Smooth muscle cell (in vitro differentiated cells): ENCODE results near the gene OIP5. TPM values are rescaled to one million over a fixed set of nuclear protein-coding genes. Genes with fewer than 3 reads are reported as not detected.

Experiments used
- DNase-seq: peaks from one replicate; lab custom pipeline; 2025; ENCODE audit not compliant: unreplicated experiment; lab: John Stamatoyannopoulos, UW
- H2AFZ ChIP-seq: fragments of 200-600 bp; sonication (generic); 2 replicates; pipeline ENCODE4 v1.6.0; 2016; ENCODE audit warnings: antibody characterized with exemption, low read depth, mild to moderate bottlenecking
- H3F3A ChIP-seq: fragments of 200-600 bp; sonication (generic); 2 replicates; pipeline ENCODE4 v1.6.0; 2017; ENCODE audit warnings: antibody characterized with exemption, low read depth
- H3K27ac ChIP-seq: fragments of 200-600 bp; sonication (generic); 2 replicates; pipeline ENCODE4 v1.5.1; 2016; ENCODE audit warnings: low read depth, mild to moderate bottlenecking
- H3K27me3 ChIP-seq: fragments of 200-600 bp; sonication (generic); 2 replicates; pipeline ENCODE4 v1.6.1; 2016; ENCODE audit warnings: low read depth, mild to moderate bottlenecking
- H3K36me3 ChIP-seq: fragments of 200-600 bp; sonication (generic); 2 replicates; pipeline ENCODE4 v1.5.1; 2016; ENCODE audit warnings: low read depth
- H3K4me1 ChIP-seq: fragments of 200-600 bp; sonication (generic); 2 replicates; pipeline ENCODE4 v1.5.1; 2016; ENCODE audit warnings: low read depth
- H3K4me2 ChIP-seq: fragments of 200-600 bp; sonication (generic); 2 replicates; pipeline ENCODE4 v1.6.0; 2016; ENCODE audit warnings: mild to moderate bottlenecking
- H3K4me3 ChIP-seq: fragments of 200-600 bp; sonication (generic); 2 replicates; pipeline ENCODE4 v1.5.1; 2016; ENCODE audit warnings: mild to moderate bottlenecking
- H3K79me2 ChIP-seq: fragments of 200-600 bp; sonication (generic); 2 replicates; pipeline ENCODE4 v1.6.0; 2016; ENCODE audit warnings: low read depth, mild to moderate bottlenecking
- H3K9ac ChIP-seq: fragments of 200-600 bp; sonication (generic); 2 replicates; pipeline ENCODE4 v1.6.0; 2016; ENCODE audit warnings: low read depth
- H3K9me3 ChIP-seq: fragments of 200-600 bp; sonication (generic); replicated peaks from 2 replicates; pipeline ENCODE4 v1.5.1; 2016; ENCODE audit warnings: low read depth
- H4K20me1 ChIP-seq: fragments of 200-600 bp; sonication (generic); 2 replicates; pipeline ENCODE4 v1.6.0; 2016; ENCODE audit warnings: low read depth
- WGBS: methylation state at CpG from one replicate; pipeline ENCODE4 v1.1.7; 2016; ENCODE audit warnings: low lambda C conversion rate; 5-methylcytosine and 5-hydroxymethylcytosine counted together
- polyA plus RNA-seq: library from polyadenylated mRNA; unstranded; fragments of >200 nt; fragmentation: Nextera tagmentation; extraction: Ambion mirVana; gene quantifications from 2 replicates; pipeline ENCODE4 v1.2.1, GENCODE V29; 2016
- total RNA-seq: library from RNA; depleted of rRNA; stranded (reverse); fragments of >200 nt; gene quantifications from 2 replicates; pipeline ENCODE4 v1.2.3, GENCODE V29; 2014
- TF ChIP-seq, protein P1 (sequence below): fragments of 200-600 bp; sonication (generic); IDR thresholded peaks from 2 replicates; pipeline ENCODE4 v1.5.1; 2017; ENCODE audit warnings: borderline replicate concordance, mild to moderate bottlenecking, antibody characterized with exemption; ENCODE audit not compliant: insufficient read depth, poor library complexity, severe bottlenecking

Gene OIP5
- total and polyA plus RNA-seq, 2 experiments from 2014 or later: 4.3 to 4.9 TPM

GRCh38 chr15:41354371-41354770, 22.0 kb upstream of the OIP5 start:
- H3K4me3 ChIP-seq: no peak overlapping the region
- no peaks in the 10 kb centered on the region for H3K4me1 ChIP-seq
- H3K9me3 ChIP-seq: no peaks in the 10 kb centered on the region
- H3K27ac ChIP-seq: no peak overlapping the region
- no peaks in the 10 kb centered on the region for H3K27me3 ChIP-seq
- no peak overlapping the region for H3K4me2 ChIP-seq
- no peak overlapping the region for H3K9ac ChIP-seq
- no peaks in the 10 kb centered on the region for H3K36me3 ChIP-seq
- no peaks in the 10 kb centered on the region for H3K79me2 ChIP-seq
- no peaks in the 10 kb centered on the region for H3F3A ChIP-seq
- TF ChIP-seq, protein P1, sequence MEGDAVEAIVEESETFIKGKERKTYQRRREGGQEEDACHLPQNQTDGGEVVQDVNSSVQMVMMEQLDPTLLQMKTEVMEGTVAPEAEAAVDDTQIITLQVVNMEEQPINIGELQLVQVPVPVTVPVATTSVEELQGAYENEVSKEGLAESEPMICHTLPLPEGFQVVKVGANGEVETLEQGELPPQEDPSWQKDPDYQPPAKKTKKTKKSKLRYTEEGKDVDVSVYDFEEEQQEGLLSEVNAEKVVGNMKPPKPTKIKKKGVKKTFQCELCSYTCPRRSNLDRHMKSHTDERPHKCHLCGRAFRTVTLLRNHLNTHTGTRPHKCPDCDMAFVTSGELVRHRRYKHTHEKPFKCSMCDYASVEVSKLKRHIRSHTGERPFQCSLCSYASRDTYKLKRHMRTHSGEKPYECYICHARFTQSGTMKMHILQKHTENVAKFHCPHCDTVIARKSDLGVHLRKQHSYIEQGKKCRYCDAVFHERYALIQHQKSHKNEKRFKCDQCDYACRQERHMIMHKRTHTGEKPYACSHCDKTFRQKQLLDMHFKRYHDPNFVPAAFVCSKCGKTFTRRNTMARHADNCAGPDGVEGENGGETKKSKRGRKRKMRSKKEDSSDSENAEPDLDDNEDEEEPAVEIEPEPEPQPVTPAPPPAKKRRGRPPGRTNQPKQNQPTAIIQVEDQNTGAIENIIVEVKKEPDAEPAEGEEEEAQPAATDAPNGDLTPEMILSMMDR: no peak
- H4K20me1 ChIP-seq: no peaks in the 10 kb centered on the region
- WGBS: over 99% methylated on average over 10 of the region's 10 CpGs
- H2AFZ ChIP-seq: no peak overlapping the region
- DNase-seq: no peak

- Histone ChIP-seq H3K4me1 (no peaks in the 10 kb centered on the region), H3K9me3 (no peaks in the 10 kb centered on the region), H3F3A (no peaks in the 10 kb centered on the region), H4K20me1 (no peaks in the 10 kb centered on the region), H3K27me3 (no peaks in the 10 kb centered on the region), H3K4me2 (no peak overlapping the region), H3K4me3 (no peak overlapping the region), H3K27ac (no peak overlapping the region), H3K36me3 (no peaks in the 10 kb centered on the region), H3K9ac (no peak overlapping the region), H3K79me2 (no peaks in the 10 kb centered on the region), H2AFZ (no peak overlapping the region)
- TF ChIP-seq, protein P1: no peak
- 91% methylated on average over 10 of the region's 10 CpGs for WGBS
- no peak for DNase-seq
Measured at GRCh38 chr15:41350057-41350717, 17.8 kb upstream of the OIP5 start.

GRCh38 chr15:41347236-41347635, 14.8 kb upstream of the OIP5 start:
- H3K36me3 ChIP-seq: no peaks in the 10 kb centered on the region
- no peaks in the 10 kb centered on the region for H3K4me1 ChIP-seq
- H2AFZ ChIP-seq: no peak overlapping the region
- no peaks in the 10 kb centered on the region for H3K79me2 ChIP-seq
- H3K9me3 ChIP-seq: no peaks in the 10 kb centered on the region
- no peak overlapping the region for H3K27ac ChIP-seq
- DNase-seq: no peak
- H4K20me1 ChIP-seq: no peaks in the 10 kb centered on the region
- no peak overlapping the region for H3K9ac ChIP-seq
- TF ChIP-seq, protein P1: no peak
- no peak overlapping the region for H3K4me3 ChIP-seq
- 96% methylated on average over 5 of the region's 5 CpGs for WGBS
- H3F3A ChIP-seq: no peaks in the 10 kb centered on the region
- H3K27me3 ChIP-seq: no peaks in the 10 kb centered on the region
- no peak overlapping the region for H3K4me2 ChIP-seq

GRCh38 chr15:41341519-41341918, 9.1 kb upstream of the OIP5 start:
- H3K27me3 ChIP-seq: no peaks in the 10 kb centered on the region
- H4K20me1 ChIP-seq: no peaks in the 10 kb centered on the region
- no peaks in the 10 kb centered on the region for H3K9me3 ChIP-seq
- no peaks in the 10 kb centered on the region for H3F3A ChIP-seq
- WGBS: over 99% methylated on average over 4 of the region's 4 CpGs
- no peak overlapping the region for H2AFZ ChIP-seq
- TF ChIP-seq, protein P1: no peak
- no peak overlapping the region for H3K4me2 ChIP-seq
- H3K9ac ChIP-seq: no peak overlapping the region
- H3K79me2 ChIP-seq: peaks cover 42% of the 10 kb centered on the region
- DNase-seq: no peak
- H3K27ac ChIP-seq: no peak overlapping the region
- no peaks in the 10 kb centered on the region for H3K36me3 ChIP-seq
- no peak overlapping the region for H3K4me3 ChIP-seq
- no peaks in the 10 kb centered on the region for H3K4me1 ChIP-seq
